ENCODE data around the gene ACCS.

DNA sequence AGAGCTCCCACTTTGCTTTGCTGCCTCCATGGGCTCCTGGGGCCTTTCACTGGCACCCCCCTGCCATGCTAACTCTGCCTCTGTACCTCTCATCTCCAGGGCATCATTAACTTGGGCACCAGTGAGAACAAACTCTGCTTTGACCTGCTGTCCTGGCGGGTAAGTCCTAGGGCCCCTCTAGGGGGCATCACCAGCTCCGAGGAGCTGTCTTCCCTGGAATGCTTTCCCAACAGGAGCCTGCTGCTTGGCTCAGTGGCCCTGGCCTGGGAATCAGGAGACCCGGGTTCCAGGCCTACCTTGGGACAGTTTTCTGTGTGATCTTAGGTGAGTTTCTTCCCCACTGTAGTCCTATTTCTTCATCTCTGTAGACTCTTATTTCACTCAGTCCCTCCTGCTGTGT, 5.1 kb downstream of the ACCS start:
- TF ChIP-seq, protein P1, sequence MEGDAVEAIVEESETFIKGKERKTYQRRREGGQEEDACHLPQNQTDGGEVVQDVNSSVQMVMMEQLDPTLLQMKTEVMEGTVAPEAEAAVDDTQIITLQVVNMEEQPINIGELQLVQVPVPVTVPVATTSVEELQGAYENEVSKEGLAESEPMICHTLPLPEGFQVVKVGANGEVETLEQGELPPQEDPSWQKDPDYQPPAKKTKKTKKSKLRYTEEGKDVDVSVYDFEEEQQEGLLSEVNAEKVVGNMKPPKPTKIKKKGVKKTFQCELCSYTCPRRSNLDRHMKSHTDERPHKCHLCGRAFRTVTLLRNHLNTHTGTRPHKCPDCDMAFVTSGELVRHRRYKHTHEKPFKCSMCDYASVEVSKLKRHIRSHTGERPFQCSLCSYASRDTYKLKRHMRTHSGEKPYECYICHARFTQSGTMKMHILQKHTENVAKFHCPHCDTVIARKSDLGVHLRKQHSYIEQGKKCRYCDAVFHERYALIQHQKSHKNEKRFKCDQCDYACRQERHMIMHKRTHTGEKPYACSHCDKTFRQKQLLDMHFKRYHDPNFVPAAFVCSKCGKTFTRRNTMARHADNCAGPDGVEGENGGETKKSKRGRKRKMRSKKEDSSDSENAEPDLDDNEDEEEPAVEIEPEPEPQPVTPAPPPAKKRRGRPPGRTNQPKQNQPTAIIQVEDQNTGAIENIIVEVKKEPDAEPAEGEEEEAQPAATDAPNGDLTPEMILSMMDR (IDR thresholded peaks at IDR 0.05; ENCODE audit: low read depth, low read length, poor library complexity, severe bottlenecking): no peak
- no peak for TF ChIP-seq EZH2phosphoT487 (IDR thresholded peaks at IDR 0.05; ENCODE audit: borderline replicate concordance, low read length)
